LNCaP clone FGC (cell line): Measurements from ENCODE around the gene GSTM1.
A peak's percentile ranks its signal among the peaks of the same experiment; 100 is the strongest.

ENCODE experiments used
- DNase-seq: peaks from one replicate; pipeline ENCODE4 v3.0.0-alpha.2; 2011; ENCODE audit warnings: low read depth
- H3K4me3 ChIP-seq: 2 replicates; pipeline ENCODE4 v1.5.1; 2011; ENCODE audit warnings: mild to moderate bottlenecking, low read depth, low read length, control low read depth
- CTCF ChIP-seq: IDR thresholded peaks from 2 replicates; pipeline ENCODE4 v1.5.1; 2012; ENCODE audit warnings: mild to moderate bottlenecking; ENCODE audit not compliant: control insufficient read depth, insufficient read depth; ENCODE audit errors: extremely low read depth

The GSTM1 gene

GRCh38 chr1:109739738-109740614 is 52.4 kb downstream of the GSTM1 start:
- DNase-seq: peak; percentile 19
- H3K4me3 ChIP-seq: peak overlapping the region; percentile 80
- TF ChIP-seq CTCF: no peak

GRCh38 chr1:109740615-109741373 is 53.2 kb downstream of the GSTM1 start, which contains the start of gene GSTM3:
TSS of gene GSTM3 (minus strand) at chr1:109741038. CDS start at chr1:109740287, 751 bp downstream.
- H3K4me3 ChIP-seq: peak within 1 kb of the TSS; percentile 80
- TF ChIP-seq CTCF: no peak
- DNase-seq: no peak
